Transverse colon (tissue), 4 donors: Measurements from ENCODE around the gene RABGGTA. TPM values are rescaled to one million over a fixed set of nuclear protein-coding genes. Genes with fewer than 3 reads are reported as not detected.

Experiments
- DNase-seq: peaks from one replicate; pipeline ENCODE4 v3.0.0-alpha.2; 2019
- H3K27ac ChIP-seq, 4 donors: fragments of 200-600 bp; sonication (generic); 2 replicates each; pipeline ENCODE4 v1.5.1; 2016 to 2018; ENCODE audit warnings: inconsistent platforms in 4 of 4
- H3K27me3 ChIP-seq: fragments of 200-600 bp; sonication (generic); 2 replicates; pipeline ENCODE4 v1.5.1; 2017; ENCODE audit warnings: inconsistent platforms
- H3K36me3 ChIP-seq, 4 donors: fragments of 200-600 bp; sonication (generic); 2 replicates each; pipeline ENCODE4 v1.5.1; 2017 to 2019; ENCODE audit warnings: inconsistent platforms in 4 of 4
- H3K4me1 ChIP-seq, 4 donors: fragments of 200-600 bp; sonication (generic); 2 replicates each; pipeline ENCODE4 v1.5.1; 2017 to 2020; ENCODE audit warnings: inconsistent platforms in 4 of 4
- H3K4me3 ChIP-seq, 4 donors: fragments of 200-600 bp; sonication (generic); 1 replicate in 1 of 4; 2 replicates in 3 of 4; pipeline versions ENCODE4 v1.5.1 to v1.6.1; 2017 to 2019; ENCODE audit warnings: inconsistent platforms in 4 of 4
- H3K9me3 ChIP-seq, 2 donors: fragments of 200-600 bp; sonication (generic); 2 replicates each; pipeline ENCODE4 v1.5.1; 2017 to 2019; ENCODE audit warnings: inconsistent platforms in 2 of 2
- EP300 ChIP-seq: sonication (generic); formaldehyde crosslinking; IDR thresholded peaks from one replicate; pipeline ENCODE4 v1.6.1; 2017; ENCODE audit warnings: antibody characterized with exemption, low read depth
- POLR2A ChIP-seq: fragments of 450-650 bp; IDR thresholded peaks from one replicate; pipeline ENCODE4 v1.6.1; 2016; ENCODE audit warnings: antibody characterized with exemption, mild to moderate bottlenecking, moderate library complexity
- POLR2AphosphoS5 ChIP-seq, 3 donors: sonication (generic); formaldehyde crosslinking; IDR thresholded peaks; one replicate each; pipeline ENCODE4 v1.6.1; 2016; ENCODE audit warnings: antibody characterized with exemption in 3 of 3
- WGBS, 2 donors: methylation state at CpG; one replicate each; pipeline ENCODE4 v1.1.5; 2018; ENCODE audit warnings: low coverage in 1 of 2; 5-methylcytosine and 5-hydroxymethylcytosine counted together
- in situ Hi-C, 4 donors: fragments of 200-750 bp; cut with MboI; loops; one replicate each; pipeline versions ENCODE4 v1.15.0 to v1.15.1; 2017; ENCODE audit warnings: low sequenced_read_pairs in 3 of 4, low pct_ligation_motif_present in 1 of 4, low pct_unique_long_range_greater_than_20kb in 1 of 4
- intact Hi-C: fragments of 100-400 bp; cut with DNase I; formaldehyde crosslinking; loops from one replicate; pipeline ENCODE4 v1.15.1; 2023; ENCODE audit warnings: low total_unique reads
- total RNA-seq, 4 donors: library from RNA; depleted of rRNA; stranded (reverse); fragments of >200 nt; gene quantifications; one replicate each; pipeline ENCODE4 v1.1.0, GENCODE V29; 2016
- TF ChIP-seq, protein P1 (sequence below), 5 experiments: fragments of 200-600 bp in 3 of 5; fragments of 450-650 bp in 2 of 5; sonication (generic) in 3 of 5; IDR thresholded peaks; 1 replicate in 2 of 5; 2 replicates in 3 of 5; pipeline ENCODE4 v1.5.1; 2016 to 2017; ENCODE audit warnings: antibody characterized with exemption in 5 of 5, inconsistent platforms in 3 of 5, mild to moderate bottlenecking in 2 of 5, moderate library complexity in 1 of 5

Gene RABGGTA
- total RNA-seq, 4 donors from 2014 or later, result 47.3 to 227 (median 53.0) TPM

DNA sequence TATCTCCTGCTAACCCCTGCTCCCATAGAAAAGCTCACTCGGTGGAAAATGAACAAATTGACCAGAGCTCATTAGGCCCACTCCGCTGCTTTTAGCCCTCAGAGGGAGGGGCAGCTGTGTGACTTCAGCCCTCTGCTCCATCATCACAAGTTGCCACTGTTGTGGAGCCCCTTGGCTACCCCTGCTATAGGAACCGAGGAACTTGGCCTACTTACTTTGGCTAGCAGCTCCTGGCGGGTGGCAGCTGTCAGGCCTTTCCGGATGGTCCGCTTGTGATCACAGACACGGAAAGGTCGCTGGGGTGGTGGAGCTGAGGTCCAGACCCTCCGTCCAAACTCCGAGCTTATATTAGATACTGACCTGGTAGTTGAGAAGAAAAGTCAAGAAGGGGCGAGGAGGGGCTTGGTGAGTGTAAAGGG, 35.8 kb upstream of the RABGGTA start:
- Histone ChIP-seq H3K4me3 (no peak overlapping the region), H3K36me3 (peaks cover 0 to 37% (median 18%) of the 10 kb centered on the region in 4 donors), H3K4me1 (peaks cover 19 to 50% (median 46%) of the 10 kb centered on the region in 4 donors), H3K9me3 (no peaks in the 10 kb centered on the region), H3K27ac (peak overlapping the region; percentile 70 to 78 (median 76)), H3K27me3 (no peaks in the 10 kb centered on the region)
- intact Hi-C loops (no loop called here), in situ Hi-C loops (no loop called here)
- WGBS, 2 donors, result 83 to 100% methylated on average over 1 to 11 of the region's 11 CpGs
- no peak for TF ChIP-seq EP300
- no peak for TF ChIP-seq POLR2A
- TF ChIP-seq, protein P1, sequence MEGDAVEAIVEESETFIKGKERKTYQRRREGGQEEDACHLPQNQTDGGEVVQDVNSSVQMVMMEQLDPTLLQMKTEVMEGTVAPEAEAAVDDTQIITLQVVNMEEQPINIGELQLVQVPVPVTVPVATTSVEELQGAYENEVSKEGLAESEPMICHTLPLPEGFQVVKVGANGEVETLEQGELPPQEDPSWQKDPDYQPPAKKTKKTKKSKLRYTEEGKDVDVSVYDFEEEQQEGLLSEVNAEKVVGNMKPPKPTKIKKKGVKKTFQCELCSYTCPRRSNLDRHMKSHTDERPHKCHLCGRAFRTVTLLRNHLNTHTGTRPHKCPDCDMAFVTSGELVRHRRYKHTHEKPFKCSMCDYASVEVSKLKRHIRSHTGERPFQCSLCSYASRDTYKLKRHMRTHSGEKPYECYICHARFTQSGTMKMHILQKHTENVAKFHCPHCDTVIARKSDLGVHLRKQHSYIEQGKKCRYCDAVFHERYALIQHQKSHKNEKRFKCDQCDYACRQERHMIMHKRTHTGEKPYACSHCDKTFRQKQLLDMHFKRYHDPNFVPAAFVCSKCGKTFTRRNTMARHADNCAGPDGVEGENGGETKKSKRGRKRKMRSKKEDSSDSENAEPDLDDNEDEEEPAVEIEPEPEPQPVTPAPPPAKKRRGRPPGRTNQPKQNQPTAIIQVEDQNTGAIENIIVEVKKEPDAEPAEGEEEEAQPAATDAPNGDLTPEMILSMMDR (IDR thresholded peaks at IDR 0.05), result no peak
- no peak for TF ChIP-seq POLR2AphosphoS5 (IDR thresholded peaks at IDR 0.05)
- DNase-seq, result no peak

GRCh38 chr14:24304019-24304387, 32.6 kb upstream of the RABGGTA start:
- no peak for TF ChIP-seq EP300
- TF ChIP-seq, protein P1 (IDR thresholded peaks at IDR 0.05), result no peak
- TF ChIP-seq POLR2A, result no peak
- no peak for TF ChIP-seq POLR2AphosphoS5 (IDR thresholded peaks at IDR 0.05)
- intact Hi-C loops (no loop called here), in situ Hi-C loops (no loop called here)
- Histone ChIP-seq H3K9me3 (no peaks in the 10 kb centered on the region), H3K36me3 (peaks cover 0 to 47% (median 22%) of the 10 kb centered on the region in 4 donors), H3K27ac (no peak overlapping the region), H3K27me3 (no peaks in the 10 kb centered on the region), H3K4me1 (peaks cover 12 to 38% (median 32%) of the 10 kb centered on the region in 4 donors), H3K4me3 (no peak overlapping the region)
- DNase-seq, result no peak
- WGBS, 2 donors, result 95 to 98% methylated on average over 6 to 11 of the region's 11 CpGs

- H3K4me3 ChIP-seq, result peak overlapping the region; percentile 72 to 96 (median 84)
- intact Hi-C loops (no loop called here), in situ Hi-C loops (no loop called here)
- 26 to 33% methylated on average over 3 to 16 of the region's 16 CpGs for WGBS, 2 donors
- peaks cover 18 to 43% (median 24%) of the 10 kb centered on the region in 4 donors for H3K4me1 ChIP-seq
- H3K36me3 ChIP-seq, result peaks cover 0 to 46% (median 23%) of the 10 kb centered on the region in 4 donors
- no peaks in the 10 kb centered on the region for H3K9me3 ChIP-seq
- no peaks in the 10 kb centered on the region for H3K27me3 ChIP-seq
- peak overlapping the region; percentile 89 to 94 (median 92) for H3K27ac ChIP-seq
- DNase-seq, result no peak
- TF ChIP-seq POLR2AphosphoS5 (IDR thresholded peaks at IDR 0.05) (no peak), EP300 (no peak), POLR2A (no peak)
- TF ChIP-seq, protein P1 (IDR thresholded peaks at IDR 0.05), result no peak
Measured at GRCh38 chr14:24300326-24300980, 29.1 kb upstream of the RABGGTA start.

- peaks cover 0 to 40% (median 18%) of the 10 kb centered on the region in 4 donors for H3K36me3 ChIP-seq
- intact Hi-C loops (loop anchor here (5.0 kb wide), 1 partner anchor 162 kb away; the partner anchor contains the start of gene PSME1), in situ Hi-C loops (loop anchor here in 1 of 4 donors (5.0 kb wide), 1 partner anchor 57 kb away; the partner anchor contains the start of gene TINF2)
- peak; percentile 96 for DNase-seq
- H3K9me3 ChIP-seq, result no peaks in the 10 kb centered on the region
- H3K27ac ChIP-seq, result peak within 1 kb of the TSS; percentile 89 to 94 (median 92)
- no peaks in the 10 kb centered on the region for H3K27me3 ChIP-seq
- 0 to 1% methylated on average over 1 to 65 of the region's 75 CpGs for WGBS, 2 donors
- peak within 1 kb of the TSS; percentile 72 to 96 (median 84) for H3K4me3 ChIP-seq
- H3K4me1 ChIP-seq, result peaks cover 18 to 43% (median 24%) of the 10 kb centered on the region in 4 donors
- TF ChIP-seq, protein P1 (IDR thresholded peaks at IDR 0.05), result no peak
- no peak for TF ChIP-seq EP300
- peak; percentile 86 for TF ChIP-seq POLR2A
- peak; percentile 94 to 97 (median 97) for TF ChIP-seq POLR2AphosphoS5 (IDR thresholded peaks at IDR 0.05)
Measured at GRCh38 chr14:24299255-24300191, 28.1 kb upstream of the RABGGTA start, which contains the start of the genes DHRS1 and NOP9. Gene DHRS1, minus strand, starts transcription at chr14:24299780. Its CDS starts 674 bp downstream, at chr14:24299106. Gene NOP9, plus strand, starts transcription at chr14:24299850. Its CDS starts 105 bp downstream, at chr14:24299955.
